Heart left ventricle (tissue), 13 donors: Measurements from ENCODE around the gene RBMS2.

ENCODE experiments used
- POLR2A ChIP-seq, 2 donors: fragments of 450-650 bp; IDR thresholded peaks; one replicate each; pipeline ENCODE4 v1.6.1; 2017; ENCODE audit warnings: antibody characterized with exemption in 2 of 2, mild to moderate bottlenecking in 2 of 2, moderate library complexity in 2 of 2
- TF ChIP-seq, protein P1 (sequence below), 12 donors: fragments of 200-600 bp; sonication (generic) in 4 of 12; IDR thresholded peaks; one replicate each; pipeline versions ENCODE4 v1.5.0 to v1.8.0; 2018 to 2022; ENCODE audit warnings: antibody characterized with exemption in 12 of 12, mild to moderate bottlenecking in 5 of 12
- donor health status: ischemic (EF 13 %, LVEDD 7.1; RV severe dilation, severe dysfunction).
- donor health status: DM: no; HTN: yes; CAD: no.
- donor health status: DM: no; HTN: no; CAD: no.
- donor health status: ischemic (EF 25% LVEDD 6.9; RV normal size, moderate dysfunction).
- donor health status: ischemic (EF 25% LVEDD 5.7; RV mildly dilated, moderate dysfunction).
- donor health status: ischemic (EF 35%, LVEDD 5.7; RV mildly dilated, moderate dysfunction).
- donor health status: nonischemic (EF 11% LVEDD 7.7; RV severe dilation, severe dysfunction).
- donor health status: DM: yes; HTN: yes; CAD: no.
- donor health status: PGD.
- donor health status: ischemic (EF 29% LVEDD 5.4; RV normal size, mild dysfunction).
- donor health status: nonischemic (EF 23%, LVEDD 6.1; RV moderate dilation, normal function).

DNA sequence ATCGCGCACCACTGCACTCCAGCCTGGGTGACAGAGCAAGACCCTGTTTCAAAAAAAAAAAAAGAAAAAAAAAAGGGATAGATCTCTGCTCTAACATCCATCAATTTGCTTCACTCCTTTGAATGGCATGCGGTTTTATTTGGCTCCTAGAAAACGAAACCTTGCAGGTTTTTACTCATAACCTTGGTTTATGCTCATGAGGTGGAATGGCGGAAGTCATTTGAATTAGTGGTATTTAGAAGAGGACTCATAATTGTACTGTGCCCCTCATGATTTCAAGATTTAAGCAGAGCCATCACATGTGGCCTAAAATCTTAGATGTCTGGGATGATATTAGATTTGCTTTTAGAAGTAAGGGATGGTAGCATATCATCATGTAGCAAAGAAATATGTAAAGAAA lies 29.4 kb downstream of the RBMS2 start:
- TF ChIP-seq, protein P1, sequence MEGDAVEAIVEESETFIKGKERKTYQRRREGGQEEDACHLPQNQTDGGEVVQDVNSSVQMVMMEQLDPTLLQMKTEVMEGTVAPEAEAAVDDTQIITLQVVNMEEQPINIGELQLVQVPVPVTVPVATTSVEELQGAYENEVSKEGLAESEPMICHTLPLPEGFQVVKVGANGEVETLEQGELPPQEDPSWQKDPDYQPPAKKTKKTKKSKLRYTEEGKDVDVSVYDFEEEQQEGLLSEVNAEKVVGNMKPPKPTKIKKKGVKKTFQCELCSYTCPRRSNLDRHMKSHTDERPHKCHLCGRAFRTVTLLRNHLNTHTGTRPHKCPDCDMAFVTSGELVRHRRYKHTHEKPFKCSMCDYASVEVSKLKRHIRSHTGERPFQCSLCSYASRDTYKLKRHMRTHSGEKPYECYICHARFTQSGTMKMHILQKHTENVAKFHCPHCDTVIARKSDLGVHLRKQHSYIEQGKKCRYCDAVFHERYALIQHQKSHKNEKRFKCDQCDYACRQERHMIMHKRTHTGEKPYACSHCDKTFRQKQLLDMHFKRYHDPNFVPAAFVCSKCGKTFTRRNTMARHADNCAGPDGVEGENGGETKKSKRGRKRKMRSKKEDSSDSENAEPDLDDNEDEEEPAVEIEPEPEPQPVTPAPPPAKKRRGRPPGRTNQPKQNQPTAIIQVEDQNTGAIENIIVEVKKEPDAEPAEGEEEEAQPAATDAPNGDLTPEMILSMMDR (IDR thresholded peaks at IDR 0.05), result no peak
- no peak for TF ChIP-seq POLR2A (IDR thresholded peaks at IDR 0.05)
